ENCODE data around the gene MTHFD1L. TPM values are rescaled to one million over a fixed set of nuclear protein-coding genes. Genes with fewer than 3 reads are reported as not detected.
"Not testable (repeated sequence)": the region's sequence is repeated elsewhere in the genome, so short reads cannot be mapped to it uniquely, and the experiment has no call there.

The MTHFD1L gene
- total RNA-seq, 1 donor from 2014 or later, result 3.1 TPM

DNA sequence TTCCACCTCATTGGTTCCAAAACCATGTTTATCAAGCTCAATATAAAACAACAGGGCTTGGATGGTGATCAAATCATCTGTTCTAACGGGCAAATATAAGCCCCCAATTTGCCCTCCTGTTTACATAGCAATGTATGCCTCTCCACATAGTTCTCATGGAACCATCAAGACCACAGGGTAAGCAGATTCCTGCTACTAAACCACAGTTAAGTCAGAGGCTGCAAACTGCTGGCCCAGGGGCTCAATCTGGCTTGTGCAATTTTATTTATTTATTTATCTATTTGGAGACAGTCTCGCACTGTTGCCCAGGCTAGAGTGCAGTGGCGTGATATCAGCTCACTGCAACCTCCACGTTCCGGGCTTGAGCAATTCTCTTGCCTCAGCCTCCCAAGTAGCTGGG lies 18.9 kb upstream of the MTHFD1L start:
- intact Hi-C loops (cut with micrococcal nuclease), result no loop called here
- H3K27ac ChIP-seq (replicated peaks), result no peak overlapping the region

DNA sequence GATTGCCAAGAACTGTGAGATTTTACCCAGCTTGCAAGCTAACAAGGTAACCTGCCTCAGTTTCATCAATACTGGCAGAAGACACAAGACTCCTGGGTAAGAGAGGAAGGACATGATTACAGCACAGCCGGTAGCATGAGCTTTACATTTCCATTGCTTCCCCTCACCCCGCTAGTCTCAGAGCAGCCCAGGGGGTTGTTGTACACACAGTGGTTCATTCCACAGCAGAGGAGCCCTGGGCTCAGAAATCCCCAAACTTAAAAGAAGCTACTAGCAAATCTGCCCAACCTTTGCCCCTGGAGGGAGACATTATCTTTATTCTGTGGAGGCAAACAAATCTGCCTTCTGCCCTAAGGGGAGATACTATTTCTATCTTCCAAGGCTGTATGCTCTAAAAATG lies 17.1 kb upstream of the MTHFD1L start:
- no peak overlapping the region for H3K27ac ChIP-seq (replicated peaks)
- H3K4me3 ChIP-seq, result no peak overlapping the region
- no peaks in the 10 kb centered on the region for H3K9me3 ChIP-seq (replicated peaks)
- no peaks in the 10 kb centered on the region for H3K27me3 ChIP-seq (ENCODE audit: low read depth)
- peaks cover 3% of the 10 kb centered on the region for H3K36me3 ChIP-seq
- TF ChIP-seq, protein P1, sequence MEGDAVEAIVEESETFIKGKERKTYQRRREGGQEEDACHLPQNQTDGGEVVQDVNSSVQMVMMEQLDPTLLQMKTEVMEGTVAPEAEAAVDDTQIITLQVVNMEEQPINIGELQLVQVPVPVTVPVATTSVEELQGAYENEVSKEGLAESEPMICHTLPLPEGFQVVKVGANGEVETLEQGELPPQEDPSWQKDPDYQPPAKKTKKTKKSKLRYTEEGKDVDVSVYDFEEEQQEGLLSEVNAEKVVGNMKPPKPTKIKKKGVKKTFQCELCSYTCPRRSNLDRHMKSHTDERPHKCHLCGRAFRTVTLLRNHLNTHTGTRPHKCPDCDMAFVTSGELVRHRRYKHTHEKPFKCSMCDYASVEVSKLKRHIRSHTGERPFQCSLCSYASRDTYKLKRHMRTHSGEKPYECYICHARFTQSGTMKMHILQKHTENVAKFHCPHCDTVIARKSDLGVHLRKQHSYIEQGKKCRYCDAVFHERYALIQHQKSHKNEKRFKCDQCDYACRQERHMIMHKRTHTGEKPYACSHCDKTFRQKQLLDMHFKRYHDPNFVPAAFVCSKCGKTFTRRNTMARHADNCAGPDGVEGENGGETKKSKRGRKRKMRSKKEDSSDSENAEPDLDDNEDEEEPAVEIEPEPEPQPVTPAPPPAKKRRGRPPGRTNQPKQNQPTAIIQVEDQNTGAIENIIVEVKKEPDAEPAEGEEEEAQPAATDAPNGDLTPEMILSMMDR (IDR thresholded peaks at IDR 0.05; ENCODE audit: borderline replicate concordance), result no peak
- intact Hi-C loops (cut with micrococcal nuclease), result no loop called here
- no peaks in the 10 kb centered on the region for H3K4me1 ChIP-seq
- no peak for DNase-seq

More for the DNA sequence above, 18.9 kb upstream of the MTHFD1L start:
- no peak overlapping the region for H3K4me3 ChIP-seq
- H3K36me3 ChIP-seq, result peaks cover 12% of the 10 kb centered on the region
- no peak for DNase-seq
- TF ChIP-seq, protein P1 (IDR thresholded peaks at IDR 0.05; ENCODE audit: borderline replicate concordance), result no peak
- H3K4me1 ChIP-seq, result no peaks in the 10 kb centered on the region
- no peaks in the 10 kb centered on the region for H3K9me3 ChIP-seq (replicated peaks)
- no peaks in the 10 kb centered on the region for H3K27me3 ChIP-seq (ENCODE audit: low read depth)

DNA sequence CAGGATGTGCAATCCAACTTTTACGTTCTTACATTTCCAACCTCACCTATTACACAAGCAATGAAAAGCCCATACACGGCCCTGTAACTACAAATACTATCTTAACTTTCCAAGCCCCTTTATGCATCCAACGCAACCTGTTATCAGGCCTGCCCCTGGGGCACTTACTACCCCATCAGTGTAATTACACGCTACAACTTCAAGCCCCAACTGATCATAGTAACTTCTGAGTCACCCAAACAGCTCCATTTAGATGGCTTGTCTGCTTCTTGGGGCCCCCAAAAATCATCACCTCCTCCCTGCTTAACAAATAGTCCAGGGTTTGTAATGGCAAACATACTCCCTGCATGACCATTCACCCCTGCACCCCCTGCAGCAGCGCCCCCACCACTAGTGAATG lies 11.1 kb upstream of the MTHFD1L start:
- H3K27ac ChIP-seq (replicated peaks); H3K4me3 ChIP-seq; H3K27me3 ChIP-seq (ENCODE audit: low read depth); DNase-seq; intact Hi-C loops (cut with micrococcal nuclease); H3K36me3 ChIP-seq; H3K9me3 ChIP-seq (replicated peaks): not testable (repeated sequence)
- peaks cover 17% of the 10 kb centered on the region for H3K4me1 ChIP-seq

DNA sequence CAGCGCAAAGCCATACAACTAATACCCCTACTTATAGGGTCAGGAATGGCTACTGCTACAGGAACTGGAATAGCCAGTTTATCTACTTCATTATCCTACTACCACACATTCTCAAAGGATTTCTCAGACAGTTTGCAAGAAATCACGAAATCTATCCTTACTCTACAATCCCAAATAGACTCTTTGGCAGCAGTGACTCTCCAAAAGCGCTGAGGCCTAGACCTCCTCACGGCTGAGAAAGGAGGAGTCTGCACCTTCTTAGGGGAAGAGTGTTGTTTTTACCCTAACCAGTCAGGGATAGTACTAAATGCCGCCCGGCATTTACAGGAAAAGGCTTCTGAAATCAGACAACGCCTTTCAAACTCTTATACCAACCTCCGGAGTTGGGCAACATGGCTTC lies 10.3 kb upstream of the MTHFD1L start:
- DNase-seq; H3K27ac ChIP-seq (replicated peaks); intact Hi-C loops (cut with micrococcal nuclease); H3K4me3 ChIP-seq; H3K27me3 ChIP-seq (ENCODE audit: low read depth); H3K9me3 ChIP-seq (replicated peaks); H3K36me3 ChIP-seq: not testable (repeated sequence)
- peaks cover 17% of the 10 kb centered on the region for H3K4me1 ChIP-seq

DNA sequence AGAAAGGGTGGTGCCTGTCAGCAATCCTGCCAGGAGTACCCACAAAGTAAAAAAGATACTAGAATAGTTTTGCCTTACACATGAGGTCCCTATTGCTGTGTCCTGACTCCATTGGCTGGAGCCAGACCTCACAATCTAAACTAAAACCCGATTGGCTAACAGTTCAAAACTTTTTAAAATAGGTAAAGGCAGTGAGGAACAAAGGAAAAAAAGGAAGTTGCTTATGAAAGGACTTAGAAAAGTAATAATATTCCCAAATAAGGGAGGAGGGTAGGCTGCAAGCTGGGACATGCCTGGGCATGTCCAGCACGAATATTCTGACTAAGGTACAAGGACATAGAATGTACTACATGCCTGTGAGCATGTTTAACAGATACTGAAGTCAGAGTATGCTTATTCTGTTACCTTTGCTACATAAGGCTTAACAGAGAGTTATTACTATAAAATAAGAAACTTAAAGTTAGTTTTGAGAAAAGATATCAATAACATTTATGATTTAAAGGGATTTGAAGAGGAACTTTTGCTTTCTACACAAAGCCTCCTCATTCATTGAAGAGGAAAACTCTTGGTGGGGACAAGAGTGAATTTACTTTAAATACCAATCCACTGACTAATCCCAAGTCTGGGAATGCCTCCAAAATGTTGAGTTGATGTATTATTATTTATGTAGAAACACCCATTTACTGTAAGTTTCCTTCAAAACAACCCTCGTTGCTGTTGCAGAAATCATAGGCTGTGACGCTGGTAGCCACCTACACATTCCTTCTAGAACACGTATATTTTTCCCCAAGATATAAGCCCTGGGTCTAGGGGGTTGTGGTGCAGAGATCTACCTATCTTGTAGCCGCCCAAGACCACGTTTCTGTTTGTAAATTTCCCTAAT lies 8.2 kb upstream of the MTHFD1L start:
- H3K27ac ChIP-seq (replicated peaks), result peak overlapping the region; percentile 69
- no peak overlapping the region for H3K4me3 ChIP-seq
- TF ChIP-seq, protein P1 (IDR thresholded peaks at IDR 0.05; ENCODE audit: borderline replicate concordance), result no peak
- no peak for DNase-seq
- H3K27me3 ChIP-seq (ENCODE audit: low read depth), result no peaks in the 10 kb centered on the region
- H3K9me3 ChIP-seq (replicated peaks), result no peaks in the 10 kb centered on the region
- intact Hi-C loops (cut with micrococcal nuclease), result no loop called here
- no peaks in the 10 kb centered on the region for H3K36me3 ChIP-seq
- peaks cover 17% of the 10 kb centered on the region for H3K4me1 ChIP-seq

DNA sequence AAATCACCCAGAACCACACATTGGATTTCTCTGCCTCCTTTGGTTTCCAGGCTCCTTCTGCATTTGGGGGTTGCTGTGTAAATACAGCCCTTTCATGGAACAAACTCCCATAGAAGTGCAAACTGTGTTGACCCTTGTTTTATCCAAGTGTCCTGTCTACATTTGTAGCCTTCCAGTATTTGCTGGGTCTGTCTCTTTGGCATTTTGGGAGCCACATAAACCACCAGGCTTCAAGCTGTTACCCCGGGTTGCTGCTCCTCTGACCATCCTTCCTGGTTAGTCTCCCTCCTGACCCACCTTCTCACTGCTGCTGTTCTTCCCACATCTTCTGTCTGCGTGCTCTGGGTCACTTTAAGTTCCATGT lies 7.6 kb upstream of the MTHFD1L start:
- no peak for DNase-seq
- H3K36me3 ChIP-seq, result no peaks in the 10 kb centered on the region
- peak overlapping the region; percentile 69 for H3K27ac ChIP-seq (replicated peaks)
- peaks cover 17% of the 10 kb centered on the region for H3K4me1 ChIP-seq
- H3K9me3 ChIP-seq (replicated peaks), result no peaks in the 10 kb centered on the region
- intact Hi-C loops (cut with micrococcal nuclease), result no loop called here
- no peak overlapping the region for H3K4me3 ChIP-seq
- TF ChIP-seq, protein P1 (IDR thresholded peaks at IDR 0.05; ENCODE audit: borderline replicate concordance), result no peak
- no peaks in the 10 kb centered on the region for H3K27me3 ChIP-seq (ENCODE audit: low read depth)

DNA sequence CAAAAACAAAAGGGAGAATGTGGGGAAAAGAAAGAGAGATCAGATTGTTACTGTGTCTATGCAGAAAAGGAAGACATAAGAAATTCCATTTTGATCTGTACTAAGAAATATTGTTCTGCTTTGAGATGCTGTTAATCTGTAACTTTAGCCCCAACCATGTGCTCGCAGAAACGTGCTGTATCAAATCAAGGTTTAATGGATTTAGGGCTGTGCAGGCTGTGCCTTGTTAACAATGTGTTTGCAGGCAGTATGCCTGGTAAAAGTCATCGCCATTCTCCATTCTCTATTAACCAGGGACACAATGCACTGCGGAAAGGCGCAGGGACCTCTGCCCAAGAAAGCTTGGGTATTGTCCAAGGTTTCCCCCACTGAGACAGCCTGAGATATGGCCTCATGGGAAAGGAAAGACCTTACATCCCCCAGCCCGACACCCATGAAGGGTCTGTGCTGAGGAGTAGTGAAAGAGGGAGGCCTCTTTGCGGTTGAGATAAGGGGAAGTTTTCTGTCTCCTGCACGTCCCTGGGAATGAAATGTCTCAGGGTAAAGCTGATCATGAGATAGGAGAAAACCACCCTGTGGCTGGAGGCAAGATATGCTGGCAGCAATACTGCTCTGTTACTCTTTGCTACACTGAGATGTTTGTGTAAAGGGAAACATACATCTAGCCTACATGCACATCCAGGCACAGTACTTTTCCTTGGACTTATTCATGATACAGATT lies 3.9 kb upstream of the MTHFD1L start:
- H3K4me3 ChIP-seq; DNase-seq; intact Hi-C loops (cut with micrococcal nuclease); H3K27ac ChIP-seq (replicated peaks); H3K36me3 ChIP-seq; H3K27me3 ChIP-seq (ENCODE audit: low read depth); H3K9me3 ChIP-seq (replicated peaks): not testable (repeated sequence)
- H3K4me1 ChIP-seq, result peaks cover 28% of the 10 kb centered on the region
